Thyroid gland (tissue), 4 donors: ENCODE results near the gene TOE1. TPM values are rescaled to one million over a fixed set of nuclear protein-coding genes. Genes with fewer than 3 reads are reported as not detected.

Source experiments
- DNase-seq, 2 donors: peaks; one replicate each; pipeline ENCODE4 v3.0.0-alpha.2; 2019
- H3K27ac ChIP-seq, 3 donors: fragments of 200-600 bp; sonication (generic); 1 replicate in 2 of 3; 2 replicates in 1 of 3; pipeline ENCODE4 v1.5.1; 2016 to 2019; ENCODE audit warnings: mild to moderate bottlenecking in 1 of 3, moderate library complexity in 1 of 3
- H3K27me3 ChIP-seq: fragments of 200-600 bp; sonication (generic); one replicate; pipeline ENCODE4 v1.5.1; 2019
- H3K36me3 ChIP-seq, 2 donors: fragments of 200-600 bp; sonication (generic); one replicate each; pipeline ENCODE4 v1.5.1; 2016 to 2019
- H3K4me1 ChIP-seq, 2 donors: fragments of 200-600 bp; sonication (generic); one replicate each; pipeline ENCODE4 v1.5.1; 2017 to 2019
- H3K4me3 ChIP-seq, 3 donors: fragments of 200-600 bp; sonication (generic); replicated peaks in 1 of 3; 1 replicate in 2 of 3; 2 replicates in 1 of 3; pipeline ENCODE4 v1.5.1; 2016; ENCODE audit warnings: mild to moderate bottlenecking in 1 of 3
- H3K9me3 ChIP-seq: fragments of 200-600 bp; sonication (generic); one replicate; pipeline ENCODE4 v1.5.1; 2017
- POLR2A ChIP-seq, 2 donors: fragments of 450-650 bp; IDR thresholded peaks; one replicate each; pipeline ENCODE4 v1.6.1; 2017; ENCODE audit warnings: antibody characterized with exemption in 2 of 2, mild to moderate bottlenecking in 2 of 2, moderate library complexity in 1 of 2
- WGBS, 2 donors: methylation state at CpG; one replicate each; pipeline ENCODE4 v1.1.5; 2017; 5-methylcytosine and 5-hydroxymethylcytosine counted together
- intact Hi-C: fragments of 100-400 bp; cut with DNase I; formaldehyde crosslinking; loops from one replicate; pipeline ENCODE4 v1.15.1; 2023
- total RNA-seq, 4 donors: library from RNA; depleted of rRNA; stranded (reverse); fragments of >200 nt; gene quantifications; one replicate each; pipeline ENCODE4 v1.2.3, GENCODE V29; 2016
- TF ChIP-seq, protein P1 (sequence below), 6 experiments: fragments of 200-600 bp in 3 of 6; fragments of 450-650 bp in 3 of 6; sonication (generic) in 3 of 6; IDR thresholded peaks; one replicate each; pipeline ENCODE4 v1.5.1; 2016 to 2019; ENCODE audit warnings: antibody characterized with exemption in 6 of 6, mild to moderate bottlenecking in 2 of 6, inconsistent platforms in 1 of 6, moderate library complexity in 1 of 6

The TOE1 gene
- total RNA-seq, 4 donors from 2014 or later: 15.7 to 19.8 (median 17.8) TPM

DNA sequence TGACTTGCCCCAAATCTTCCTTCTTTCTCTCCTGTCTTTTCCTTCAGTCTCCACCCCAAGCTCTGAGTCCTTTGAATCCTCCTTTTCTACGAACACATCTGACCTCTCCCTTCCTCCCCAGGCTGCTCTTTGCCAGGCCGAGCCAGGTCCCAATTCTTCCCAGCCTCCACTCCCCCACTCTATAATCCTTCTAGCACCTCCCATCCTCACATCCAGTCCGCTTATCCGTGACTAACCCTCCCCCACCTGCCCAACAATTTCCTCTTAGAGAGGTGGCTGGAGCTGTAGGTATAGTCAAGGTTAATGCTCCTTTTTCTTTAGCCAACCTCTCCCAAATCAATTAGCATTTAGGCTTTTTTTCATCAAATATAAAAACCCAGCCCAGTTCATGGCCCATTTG is 22.8 kb upstream of the TOE1 start:
- Histone ChIP-seq H3K27ac (no peak overlapping the region), H3K4me3 (no peak overlapping the region), H3K27me3 (no peaks in the 10 kb centered on the region), H3K36me3 (no peaks in the 10 kb centered on the region), H3K4me1 (no peaks in the 10 kb centered on the region), H3K9me3 (no peaks in the 10 kb centered on the region)
- DNase-seq: no peak
- TF ChIP-seq POLR2A (IDR thresholded peaks at IDR 0.05): no peak
- TF ChIP-seq, protein P1, sequence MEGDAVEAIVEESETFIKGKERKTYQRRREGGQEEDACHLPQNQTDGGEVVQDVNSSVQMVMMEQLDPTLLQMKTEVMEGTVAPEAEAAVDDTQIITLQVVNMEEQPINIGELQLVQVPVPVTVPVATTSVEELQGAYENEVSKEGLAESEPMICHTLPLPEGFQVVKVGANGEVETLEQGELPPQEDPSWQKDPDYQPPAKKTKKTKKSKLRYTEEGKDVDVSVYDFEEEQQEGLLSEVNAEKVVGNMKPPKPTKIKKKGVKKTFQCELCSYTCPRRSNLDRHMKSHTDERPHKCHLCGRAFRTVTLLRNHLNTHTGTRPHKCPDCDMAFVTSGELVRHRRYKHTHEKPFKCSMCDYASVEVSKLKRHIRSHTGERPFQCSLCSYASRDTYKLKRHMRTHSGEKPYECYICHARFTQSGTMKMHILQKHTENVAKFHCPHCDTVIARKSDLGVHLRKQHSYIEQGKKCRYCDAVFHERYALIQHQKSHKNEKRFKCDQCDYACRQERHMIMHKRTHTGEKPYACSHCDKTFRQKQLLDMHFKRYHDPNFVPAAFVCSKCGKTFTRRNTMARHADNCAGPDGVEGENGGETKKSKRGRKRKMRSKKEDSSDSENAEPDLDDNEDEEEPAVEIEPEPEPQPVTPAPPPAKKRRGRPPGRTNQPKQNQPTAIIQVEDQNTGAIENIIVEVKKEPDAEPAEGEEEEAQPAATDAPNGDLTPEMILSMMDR (IDR thresholded peaks at IDR 0.05): no peak
- WGBS, 2 donors: 63 to 68% methylated on average over 4 of the region's 4 CpGs
- intact Hi-C loops: no loop called here

DNA sequence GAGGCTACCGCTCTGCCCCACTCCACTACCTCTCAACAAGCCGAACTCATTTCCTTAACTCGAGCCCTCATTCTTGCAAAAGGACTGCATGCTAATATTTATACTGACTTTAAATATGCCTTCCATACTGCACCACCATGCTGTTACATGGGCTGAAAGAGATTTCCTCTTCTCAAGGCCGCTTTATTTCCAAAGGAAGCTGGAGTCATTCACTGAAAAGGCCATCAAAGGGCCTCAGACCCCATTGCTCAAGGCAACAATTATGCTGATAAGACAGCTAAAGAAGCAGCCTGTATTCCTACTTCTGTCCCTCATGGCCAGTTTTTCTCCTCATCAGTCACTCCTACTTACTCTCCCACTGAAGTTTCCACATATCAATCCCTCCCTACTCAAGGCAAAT is 20.2 kb upstream of the TOE1 start:
- H3K36me3 ChIP-seq: no peaks in the 10 kb centered on the region
- WGBS, 2 donors: 80 to 91% methylated on average over 4 of the region's 4 CpGs
- no peak overlapping the region for H3K4me3 ChIP-seq
- intact Hi-C loops: no loop called here
- DNase-seq: no peak
- no peaks in the 10 kb centered on the region for H3K9me3 ChIP-seq
- no peak for TF ChIP-seq POLR2A (IDR thresholded peaks at IDR 0.05)
- TF ChIP-seq, protein P1 (IDR thresholded peaks at IDR 0.05): no peak
- no peaks in the 10 kb centered on the region for H3K4me1 ChIP-seq
- no peaks in the 10 kb centered on the region for H3K27me3 ChIP-seq
- H3K27ac ChIP-seq: no peak overlapping the region

DNA sequence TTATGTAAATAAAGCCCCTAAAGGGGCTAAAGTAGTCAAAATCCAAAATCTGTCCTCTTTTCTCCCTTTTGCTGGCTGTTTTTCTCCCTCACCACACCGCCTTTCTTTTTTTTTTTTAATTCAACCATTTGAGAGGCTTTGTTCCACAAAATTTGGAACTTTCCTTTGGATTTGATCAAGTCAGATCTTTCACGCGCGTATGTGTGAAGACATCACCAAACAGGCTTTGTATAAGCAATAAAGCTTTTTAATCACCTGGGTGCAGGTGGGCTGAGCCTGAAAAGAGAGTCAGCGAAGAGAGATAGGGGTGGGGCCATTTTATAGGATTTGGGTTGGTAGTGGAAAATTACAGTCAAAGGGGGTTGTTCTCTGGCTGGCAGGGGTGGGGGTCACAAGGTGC is 18.5 kb upstream of the TOE1 start:
- H3K9me3 ChIP-seq: no peaks in the 10 kb centered on the region
- TF ChIP-seq, protein P1 (IDR thresholded peaks at IDR 0.05): no peak
- no peak for TF ChIP-seq POLR2A (IDR thresholded peaks at IDR 0.05)
- H3K4me3 ChIP-seq: no peak overlapping the region
- no peaks in the 10 kb centered on the region for H3K27me3 ChIP-seq
- 89 to 91% methylated on average over 5 of the region's 5 CpGs for WGBS, 2 donors
- intact Hi-C loops: no loop called here
- H3K27ac ChIP-seq: no peak overlapping the region
- H3K4me1 ChIP-seq: peaks cover 12% of the 10 kb centered on the region in 2 donors
- H3K36me3 ChIP-seq: no peaks in the 10 kb centered on the region
- no peak for DNase-seq

DNA sequence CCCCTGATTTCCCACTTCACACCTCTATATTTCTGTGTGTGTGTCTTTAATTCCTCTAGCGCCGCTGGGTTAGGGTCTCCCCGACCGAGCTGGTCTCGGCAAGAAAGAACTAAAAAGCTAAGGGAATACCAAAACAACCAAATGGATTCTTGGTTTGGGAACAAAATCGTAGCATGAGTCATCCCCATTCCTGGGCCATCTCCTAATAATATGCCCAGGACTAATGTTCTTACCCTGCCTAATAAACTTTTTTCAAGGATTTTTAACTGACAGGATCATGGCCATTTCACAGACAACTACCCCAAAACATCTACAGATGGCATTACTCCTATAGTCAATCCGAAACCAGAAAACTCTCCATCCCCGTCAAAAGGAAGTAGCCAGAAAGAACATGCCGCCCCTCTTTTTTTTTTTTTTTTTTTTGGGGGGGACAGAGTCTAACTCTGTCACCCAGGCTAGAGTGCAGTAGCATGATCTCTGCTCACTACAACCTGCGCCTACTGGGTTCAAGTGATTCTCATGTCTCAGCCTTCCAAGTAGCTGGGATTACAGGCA is 17.4 kb upstream of the TOE1 start:
- WGBS, 2 donors: 93 to 95% methylated on average over 10 of the region's 10 CpGs
- Histone ChIP-seq H3K27me3 (no peaks in the 10 kb centered on the region), H3K36me3 (no peaks in the 10 kb centered on the region), H3K9me3 (no peaks in the 10 kb centered on the region), H3K27ac (no peak overlapping the region), H3K4me3 (no peak overlapping the region), H3K4me1 (peaks cover 19 to 22% of the 10 kb centered on the region in 2 donors)
- TF ChIP-seq, protein P1 (IDR thresholded peaks at IDR 0.05): no peak
- no peak for TF ChIP-seq POLR2A (IDR thresholded peaks at IDR 0.05)
- no peak for DNase-seq
- intact Hi-C loops: no loop called here

DNA sequence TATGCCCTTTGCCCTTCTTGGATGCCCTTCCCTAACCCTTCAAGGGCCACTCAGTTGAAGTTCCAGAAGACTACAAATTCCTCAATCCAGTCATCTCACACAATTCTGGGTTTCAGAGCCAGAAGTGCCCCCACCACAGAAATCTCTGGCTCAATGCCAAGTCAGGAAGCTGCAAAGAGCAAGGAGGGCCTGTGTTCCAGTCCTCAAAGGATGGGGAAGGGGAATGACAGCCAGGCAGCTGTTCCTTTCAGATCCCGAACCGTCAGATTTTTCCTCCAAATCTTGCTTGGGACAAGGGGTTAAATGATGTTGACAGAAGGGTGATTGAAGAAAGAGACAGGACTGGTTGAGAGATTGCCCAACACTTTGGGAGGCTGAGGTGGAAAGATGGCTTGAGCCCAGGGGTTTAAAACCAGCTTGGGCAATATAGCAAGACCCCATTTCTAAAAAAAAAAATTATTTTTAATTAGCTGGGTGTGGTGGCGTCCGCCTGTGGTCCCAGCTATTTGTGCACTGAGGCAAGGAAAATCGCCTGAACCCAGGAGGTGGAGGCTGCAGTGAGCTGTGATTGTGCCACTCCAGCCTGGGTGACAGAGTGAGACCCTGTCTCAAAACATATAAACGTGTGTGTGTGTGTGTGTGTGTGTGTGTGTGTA is 14.0 kb upstream of the TOE1 start:
- TF ChIP-seq, protein P1 (IDR thresholded peaks at IDR 0.05): no peak
- no peak for TF ChIP-seq POLR2A (IDR thresholded peaks at IDR 0.05)
- intact Hi-C loops: no loop called here
- WGBS, 2 donors: 26 to 30% methylated on average over 6 of the region's 6 CpGs
- peak; percentile 74 to 75 for DNase-seq
- Histone ChIP-seq H3K4me3 (peak overlapping the region in 1 of 3 donors; percentile 36), H3K9me3 (no peaks in the 10 kb centered on the region), H3K4me1 (peaks cover 19 to 22% of the 10 kb centered on the region in 2 donors), H3K36me3 (peaks cover 0 to 6% of the 10 kb centered on the region in 2 donors), H3K27ac (peak overlapping the region in 1 of 3 donors; percentile 59), H3K27me3 (no peaks in the 10 kb centered on the region)
